ENCODE data around the gene ERBB3.

GRCh38 chr12:56062996-56063395 lies 17.0 kb upstream of the ERBB3 start:
- TF ChIP-seq CTCF (IDR thresholded peaks at IDR 0.05; ENCODE audit: low read length) = no peak
- TF ChIP-seq EZH2 (optimal IDR thresholded peaks at IDR 0.05; ENCODE audit: low read depth, low read length) = no peak
- TF ChIP-seq EZH2phosphoT487 (IDR thresholded peaks at IDR 0.05; ENCODE audit: low read length) = no peak

Measured in MM.1S (cell line).